ENCODE results near the gene KRT86. TPM values are rescaled to one million over a fixed set of nuclear protein-coding genes. Genes with fewer than 3 reads are reported as not detected.
"Not testable (repeated sequence)": the region's sequence is repeated elsewhere in the genome, so short reads cannot be mapped to it uniquely, and the experiment has no call there.

KRT86 gene
- total RNA-seq, 1 donor from 2014 or later = not detected

DNA sequence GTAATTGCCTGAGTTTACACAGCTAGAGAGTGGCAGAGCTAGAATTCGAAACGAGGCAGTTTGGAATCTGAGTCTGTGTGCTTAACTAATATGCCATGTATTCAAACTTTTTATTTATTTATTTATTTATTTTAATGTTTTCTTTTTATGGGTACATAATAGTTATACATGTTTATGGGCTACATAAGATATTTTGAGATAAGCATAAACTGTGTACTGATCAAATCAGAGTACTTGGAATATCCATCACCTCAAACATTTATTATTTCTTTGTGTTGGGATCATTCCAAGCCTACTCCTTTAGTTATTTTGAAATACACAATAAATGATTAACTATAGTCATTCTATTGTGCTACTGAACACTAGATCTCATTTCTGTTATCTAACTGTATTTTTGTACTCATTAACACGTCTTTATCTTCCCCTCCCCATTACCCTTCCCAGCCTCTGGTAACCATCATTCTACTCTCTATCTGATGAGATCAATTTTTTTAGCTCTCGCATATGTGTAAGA, 24.3 kb downstream of the KRT86 start:
- DNase-seq (ENCODE audit: low spot score, unreplicated experiment) = no peak
- no peak overlapping the region for H3K27ac Mint-ChIP-seq
- TF ChIP-seq CTCF (IDR thresholded peaks at IDR 0.05; ENCODE audit: unreplicated experiment) = no peak
- no peak overlapping the region for H3K4me3 Mint-ChIP-seq (ENCODE audit: low read depth)
- peaks cover 65% of the 10 kb centered on the region for H3K27me3 Mint-ChIP-seq
- no peaks in the 10 kb centered on the region for H3K9me3 Mint-ChIP-seq (ENCODE audit: low read depth)
- no peaks in the 10 kb centered on the region for H3K36me3 Mint-ChIP-seq (ENCODE audit: insufficient read depth)
- no peaks in the 10 kb centered on the region for H3K4me1 Mint-ChIP-seq (ENCODE audit: low read depth)

- H3K36me3 Mint-ChIP-seq (ENCODE audit: insufficient read depth) = no peaks in the 10 kb centered on the region
- no peak for TF ChIP-seq CTCF (IDR thresholded peaks at IDR 0.05; ENCODE audit: unreplicated experiment)
- DNase-seq (ENCODE audit: low spot score, unreplicated experiment) = no peak
- H3K27ac Mint-ChIP-seq = no peak overlapping the region
- peaks cover 63% of the 10 kb centered on the region for H3K27me3 Mint-ChIP-seq
- no peaks in the 10 kb centered on the region for H3K9me3 Mint-ChIP-seq (ENCODE audit: low read depth)
- H3K4me3 Mint-ChIP-seq (ENCODE audit: low read depth) = no peak overlapping the region
- no peaks in the 10 kb centered on the region for H3K4me1 Mint-ChIP-seq (ENCODE audit: low read depth)
These were observed 26.6 kb downstream of the KRT86 start for GRCh38 chr12:52300796-52301691.

GRCh38 chr12:52301721-52302120, 27.3 kb downstream of the KRT86 start:
- H3K4me3 Mint-ChIP-seq (ENCODE audit: low read depth); H3K27ac Mint-ChIP-seq; H3K4me1 Mint-ChIP-seq (ENCODE audit: low read depth); DNase-seq (ENCODE audit: low spot score, unreplicated experiment); H3K9me3 Mint-ChIP-seq (ENCODE audit: low read depth); H3K36me3 Mint-ChIP-seq (ENCODE audit: insufficient read depth): not testable (repeated sequence)
- peaks cover 67% of the 10 kb centered on the region for H3K27me3 Mint-ChIP-seq

DNA sequence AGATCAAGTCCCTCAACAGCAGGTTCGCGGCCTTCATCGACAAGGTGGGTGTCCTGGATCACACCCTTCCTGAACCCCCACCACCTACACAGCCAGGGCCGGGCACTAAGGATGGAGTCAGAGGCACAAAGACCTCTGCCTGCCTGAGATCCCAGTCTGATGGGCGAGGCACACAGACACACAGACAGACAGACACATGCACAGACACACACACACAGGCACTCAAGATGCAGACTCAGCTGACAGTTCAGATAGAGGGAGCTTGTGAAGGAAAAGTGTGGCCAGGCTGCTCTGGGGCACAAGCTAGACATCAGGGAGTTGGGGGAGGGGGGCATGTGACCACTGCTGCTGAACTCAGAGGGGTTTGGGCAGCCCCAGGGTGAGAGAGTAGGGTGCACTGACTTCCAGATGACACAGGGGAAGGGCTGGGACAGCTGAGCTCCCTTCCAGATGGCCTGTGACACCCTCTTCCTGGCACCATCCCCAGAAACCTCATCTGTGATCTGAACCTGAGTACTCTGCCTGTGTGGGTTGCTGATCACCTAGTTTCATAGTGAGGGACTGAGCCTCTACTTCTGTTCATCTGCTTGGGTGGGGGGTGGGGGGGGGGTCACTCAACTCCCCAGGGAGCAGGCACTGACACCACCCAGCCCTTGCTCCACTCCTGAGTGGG, 27.9 kb downstream of the KRT86 start:
- H3K27ac Mint-ChIP-seq; H3K4me1 Mint-ChIP-seq (ENCODE audit: low read depth); H3K9me3 Mint-ChIP-seq (ENCODE audit: low read depth); H3K36me3 Mint-ChIP-seq (ENCODE audit: insufficient read depth); H3K4me3 Mint-ChIP-seq (ENCODE audit: low read depth); DNase-seq (ENCODE audit: low spot score, unreplicated experiment): not testable (repeated sequence)
- H3K27me3 Mint-ChIP-seq = peaks cover 67% of the 10 kb centered on the region

DNA sequence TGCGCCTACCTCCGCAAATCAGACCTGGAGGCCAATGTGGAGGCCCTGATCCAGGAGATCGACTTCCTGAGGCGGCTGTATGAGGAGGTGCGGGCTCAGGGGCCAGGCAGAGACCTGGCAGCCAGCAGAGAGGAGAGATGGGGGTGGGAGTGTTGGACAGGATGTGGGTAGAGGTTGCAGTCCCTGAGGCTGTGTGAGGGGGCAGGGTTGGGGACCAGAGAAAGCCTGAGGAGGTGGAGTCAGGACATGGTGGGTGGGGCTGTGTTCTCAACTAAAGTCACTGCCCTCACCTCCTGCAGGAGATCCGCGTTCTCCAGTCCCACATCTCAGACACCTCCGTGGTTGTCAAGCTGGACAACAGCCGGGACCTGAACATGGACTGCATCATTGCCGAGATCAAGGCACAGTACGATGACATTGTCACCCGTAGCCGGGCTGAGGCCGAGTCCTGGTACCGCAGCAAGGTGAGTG, 30.5 kb downstream of the KRT86 start:
- H3K27ac Mint-ChIP-seq; H3K36me3 Mint-ChIP-seq (ENCODE audit: insufficient read depth); H3K4me3 Mint-ChIP-seq (ENCODE audit: low read depth); H3K4me1 Mint-ChIP-seq (ENCODE audit: low read depth); DNase-seq (ENCODE audit: low spot score, unreplicated experiment); H3K9me3 Mint-ChIP-seq (ENCODE audit: low read depth): not testable (repeated sequence)
- peaks cover 69% of the 10 kb centered on the region for H3K27me3 Mint-ChIP-seq

- H3K4me1 Mint-ChIP-seq (ENCODE audit: low read depth) = peaks cover 5% of the 10 kb centered on the region
- peak; percentile 50 for TF ChIP-seq CTCF (IDR thresholded peaks at IDR 0.05; ENCODE audit: unreplicated experiment)
- no peaks in the 10 kb centered on the region for H3K36me3 Mint-ChIP-seq (ENCODE audit: insufficient read depth)
- H3K27ac Mint-ChIP-seq = no peak overlapping the region
- H3K9me3 Mint-ChIP-seq (ENCODE audit: low read depth) = no peaks in the 10 kb centered on the region
- no peak for DNase-seq (ENCODE audit: low spot score, unreplicated experiment)
- H3K27me3 Mint-ChIP-seq = peaks cover 71% of the 10 kb centered on the region
- no peak overlapping the region for H3K4me3 Mint-ChIP-seq (ENCODE audit: low read depth)
These were observed 31.7 kb downstream of the KRT86 start for GRCh38 chr12:52305921-52306705.
